Ascending aorta (tissue), 2 donors: Measurements from ENCODE around the gene PNMA8A. TPM values are rescaled to one million over a fixed set of nuclear protein-coding genes. Genes with fewer than 3 reads are reported as not detected.

Experiments used
- DNase-seq, 2 donors: peaks; one replicate each; pipeline ENCODE4 v3.0.0-alpha.2; 2019; ENCODE audit warnings: low spot score in 2 of 2
- H3K27ac ChIP-seq, 2 donors: fragments of 200-600 bp; sonication (generic); one replicate each; pipeline ENCODE4 v1.5.1; 2016 to 2017; ENCODE audit warnings: mild to moderate bottlenecking in 1 of 2
- H3K27me3 ChIP-seq: fragments of 200-600 bp; sonication (generic); one replicate; pipeline ENCODE4 v1.5.1; 2017
- H3K36me3 ChIP-seq, 2 donors: fragments of 200-600 bp; sonication (generic); one replicate each; pipeline ENCODE4 v1.5.1; 2016
- H3K4me1 ChIP-seq, 2 donors: fragments of 200-600 bp; sonication (generic); one replicate each; pipeline ENCODE4 v1.5.1; 2016 to 2017; ENCODE audit warnings: mild to moderate bottlenecking in 1 of 2
- H3K4me3 ChIP-seq, 2 donors: fragments of 200-600 bp; sonication (generic); one replicate each; pipeline ENCODE4 v1.5.1; 2016 to 2017; ENCODE audit warnings: mild to moderate bottlenecking in 1 of 2
- H3K9me3 ChIP-seq, 2 donors: fragments of 200-600 bp; sonication (generic); one replicate each; pipeline ENCODE4 v1.5.1; 2016
- CTCF ChIP-seq, 3 experiments: fragments of 200-600 bp in 2 of 3; fragments of 450-650 bp in 1 of 3; sonication (generic) in 2 of 3; IDR thresholded peaks; one replicate each; pipeline ENCODE4 v1.5.1; 2016 to 2019; ENCODE audit warnings: antibody characterized with exemption in 3 of 3, mild to moderate bottlenecking in 1 of 3, moderate library complexity in 1 of 3
- intact Hi-C: fragments of 100-400 bp; cut with DNase I; formaldehyde crosslinking; loops from one replicate; pipeline ENCODE4 v1.15.1; 2023
- total RNA-seq: library from RNA; depleted of rRNA; stranded (reverse); fragments of >200 nt; gene quantifications from one replicate; pipeline ENCODE4 v1.1.0, GENCODE V29; 2016

The PNMA8A gene
- total RNA-seq, 1 donor from 2014 or later, result 0.53 TPM

GRCh38 chr19:46481223-46481848 is 10.0 kb upstream of the PNMA8A start:
- intact Hi-C loops, result loop anchor here (2.0 kb wide), 1 partner anchor 53 kb away; the partner anchor contains the start of gene PNMA8C
- Histone ChIP-seq H3K9me3 (no peaks in the 10 kb centered on the region), H3K4me3 (peak overlapping the region; percentile 12 to 41), H3K4me1 (peaks cover 0 to 38% of the 10 kb centered on the region in 2 donors), H3K36me3 (no peaks in the 10 kb centered on the region), H3K27ac (peak overlapping the region; percentile 86 to 91), H3K27me3 (no peaks in the 10 kb centered on the region)
- DNase-seq, result no peak
- TF ChIP-seq CTCF (IDR thresholded peaks at IDR 0.05), result no peak

- intact Hi-C loops, result loop anchor here (2.0 kb wide), 1 partner anchor 52 kb away; the partner anchor contains the start of gene PNMA8C
- no peak for TF ChIP-seq CTCF (IDR thresholded peaks at IDR 0.05)
- Histone ChIP-seq H3K36me3 (no peaks in the 10 kb centered on the region), H3K27ac (peak overlapping the region; percentile 86 to 91), H3K27me3 (no peaks in the 10 kb centered on the region), H3K4me3 (no peak overlapping the region), H3K4me1 (peaks cover 0 to 48% of the 10 kb centered on the region in 2 donors), H3K9me3 (no peaks in the 10 kb centered on the region)
- DNase-seq, result no peak
Observed at GRCh38 chr19:46480415-46480814, 9.1 kb upstream of the PNMA8A start.

GRCh38 chr19:46478356-46478986 is 7.1 kb upstream of the PNMA8A start:
- H3K36me3 ChIP-seq, result no peaks in the 10 kb centered on the region
- no peak for TF ChIP-seq CTCF (IDR thresholded peaks at IDR 0.05)
- no peaks in the 10 kb centered on the region for H3K9me3 ChIP-seq
- H3K27ac ChIP-seq, result peak overlapping the region; percentile 59 to 86
- H3K27me3 ChIP-seq, result no peaks in the 10 kb centered on the region
- peaks cover 0 to 57% of the 10 kb centered on the region in 2 donors for H3K4me1 ChIP-seq
- DNase-seq, result peak in 1 of 2 donors; percentile 79
- intact Hi-C loops, result no loop called here
- H3K4me3 ChIP-seq, result no peak overlapping the region

- Histone ChIP-seq H3K4me3 (no peak overlapping the region), H3K4me1 (peaks cover 8 to 60% of the 10 kb centered on the region in 2 donors), H3K36me3 (no peaks in the 10 kb centered on the region), H3K27me3 (no peaks in the 10 kb centered on the region), H3K9me3 (no peaks in the 10 kb centered on the region), H3K27ac (peak overlapping the region; percentile 22 to 86)
- no peak for TF ChIP-seq CTCF (IDR thresholded peaks at IDR 0.05)
- intact Hi-C loops, result no loop called here
- DNase-seq, result no peak
Observed at GRCh38 chr19:46475986-46476385, 4.6 kb upstream of the PNMA8A start.

GRCh38 chr19:46474211-46474610 is 2.8 kb upstream of the PNMA8A start:
- no peak overlapping the region for H3K4me3 ChIP-seq
- peaks cover 8 to 59% of the 10 kb centered on the region in 2 donors for H3K4me1 ChIP-seq
- intact Hi-C loops, result loop anchor here (5.0 kb wide), 1 partner anchor 62 kb away; the partner anchor contains the start of gene CCDC8
- TF ChIP-seq CTCF (IDR thresholded peaks at IDR 0.05), result no peak
- H3K36me3 ChIP-seq, result no peaks in the 10 kb centered on the region
- no peaks in the 10 kb centered on the region for H3K9me3 ChIP-seq
- no peak for DNase-seq
- H3K27me3 ChIP-seq, result no peaks in the 10 kb centered on the region
- H3K27ac ChIP-seq, result peak overlapping the region in 1 of 2 donors; percentile 94
